GM18870 (cell line): ENCODE measurements around the gene LNX2.

ENCODE experiments used
- ATAC-seq: cut with Tn5 transposase; IDR thresholded peaks from one replicate; pipeline ENCODE4 v1.9.1; 2021; ENCODE audit warnings: moderate library complexity; ENCODE audit not compliant: unreplicated experiment

The LNX2 gene

GRCh38 chr13:27516103-27516502, 104.2 kb downstream of the LNX2 start:
- no peak for ATAC-seq

GRCh38 chr13:27510082-27510481, 110.2 kb downstream of the LNX2 start:
- no peak for ATAC-seq

GRCh38 chr13:27508802-27509201, 111.5 kb downstream of the LNX2 start:
- no peak for ATAC-seq

GRCh38 chr13:27505792-27506191, 114.5 kb downstream of the LNX2 start:
- no peak for ATAC-seq

GRCh38 chr13:27504868-27505194, 115.5 kb downstream of the LNX2 start:
- ATAC-seq: no peak

- ATAC-seq: no peak
Measured at GRCh38 chr13:27504128-27504867, 116.0 kb downstream of the LNX2 start.

- no peak for ATAC-seq
Measured at GRCh38 chr13:27500806-27501534, 119.4 kb downstream of the LNX2 start.

- no peak for ATAC-seq
Measured at GRCh38 chr13:27497563-27498230, 122.6 kb downstream of the LNX2 start.

GRCh38 chr13:27496536-27497273, 123.6 kb downstream of the LNX2 start:
- ATAC-seq: no peak

GRCh38 chr13:27496006-27496405, 124.3 kb downstream of the LNX2 start:
- no peak for ATAC-seq
